A673 (cell line): ENCODE results near the gene MRPL2.

Experiments
- CTCF ChIP-seq: fragments of 300-800, 200-600 bp; sonication (generic); conservative IDR thresholded peaks from 2 replicates; pipeline ENCODE4 v1.5.1; 2017; ENCODE audit warnings: low read depth, mild to moderate bottlenecking, antibody characterized with exemption, low read length, moderate library complexity, mixed read lengths
- EZH2 ChIP-seq: fragments of 200-600 bp; sonication (generic); IDR thresholded peaks from 2 replicates; pipeline ENCODE4 v1.6.1; 2017; ENCODE audit warnings: borderline replicate concordance, low read depth, mild to moderate bottlenecking, mixed read lengths, antibody characterized with exemption, low read length; ENCODE audit not compliant: poor library complexity, severe bottlenecking

- TF ChIP-seq CTCF (no peak), EZH2 (no peak)
Measured at GRCh38 chr6:43020847-43021246, 38.4 kb downstream of the MRPL2 start.
